Activated CD4-positive, alpha-beta T cell treated with anti-CD3 and anti-CD28 coated beads, Interleukin-2, amount 50 U/mL, for 16 hours (primary cell): Measurements from ENCODE around the gene HOXA4.

Experiments used
- DNase-seq: peaks from one replicate; pipeline ENCODE4 v3.0.0-alpha.2; 2020

Gene HOXA4

DNA sequence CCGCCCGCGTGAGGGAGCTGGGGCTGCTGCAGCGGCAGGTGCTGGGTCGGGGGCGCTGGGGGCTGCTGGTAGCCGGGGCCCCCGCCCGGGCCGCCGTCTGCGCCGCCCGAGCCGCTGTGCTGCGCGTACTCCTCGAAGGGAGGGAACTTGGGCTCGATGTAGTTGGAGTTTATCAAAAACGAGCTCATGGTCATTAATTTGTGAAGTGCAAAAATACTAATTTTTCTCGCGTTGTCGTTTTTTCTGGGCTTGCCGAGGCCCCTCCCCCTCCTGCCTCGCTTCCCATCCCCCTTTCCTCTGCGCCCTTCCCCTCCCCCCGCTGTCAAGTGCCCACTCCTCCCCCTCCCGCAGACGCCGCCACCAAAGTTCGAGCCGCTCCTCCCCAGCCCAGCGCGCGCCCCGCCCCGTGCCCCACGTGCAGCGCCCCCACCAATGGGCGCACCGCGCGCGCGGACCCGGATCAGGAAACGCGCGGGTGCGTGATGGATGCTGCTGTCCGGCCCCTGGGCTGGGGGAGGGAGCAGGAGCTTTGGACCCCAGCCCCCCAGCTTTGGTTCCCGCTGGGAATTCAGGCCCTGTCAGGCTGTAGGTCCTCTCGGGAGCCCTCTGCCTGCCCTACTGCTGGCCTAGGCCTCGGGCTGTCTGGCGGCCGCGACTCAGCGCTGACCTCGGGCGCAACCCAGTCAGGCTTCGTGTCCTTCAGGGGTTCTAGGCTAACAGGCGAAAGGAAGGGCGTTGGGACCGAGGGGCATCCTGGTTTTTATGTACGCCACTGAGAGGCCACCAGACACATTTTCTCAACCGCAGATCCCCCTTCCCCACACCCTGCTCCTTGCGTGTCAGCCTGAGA lies at the start of gene HOXA4:
HOXA4 (minus strand) TSS at position 218 of the 850 bp plus-strand sequence; CDS start at position 194, 24 bp downstream.
- DNase-seq: peak; percentile 70

DNA sequence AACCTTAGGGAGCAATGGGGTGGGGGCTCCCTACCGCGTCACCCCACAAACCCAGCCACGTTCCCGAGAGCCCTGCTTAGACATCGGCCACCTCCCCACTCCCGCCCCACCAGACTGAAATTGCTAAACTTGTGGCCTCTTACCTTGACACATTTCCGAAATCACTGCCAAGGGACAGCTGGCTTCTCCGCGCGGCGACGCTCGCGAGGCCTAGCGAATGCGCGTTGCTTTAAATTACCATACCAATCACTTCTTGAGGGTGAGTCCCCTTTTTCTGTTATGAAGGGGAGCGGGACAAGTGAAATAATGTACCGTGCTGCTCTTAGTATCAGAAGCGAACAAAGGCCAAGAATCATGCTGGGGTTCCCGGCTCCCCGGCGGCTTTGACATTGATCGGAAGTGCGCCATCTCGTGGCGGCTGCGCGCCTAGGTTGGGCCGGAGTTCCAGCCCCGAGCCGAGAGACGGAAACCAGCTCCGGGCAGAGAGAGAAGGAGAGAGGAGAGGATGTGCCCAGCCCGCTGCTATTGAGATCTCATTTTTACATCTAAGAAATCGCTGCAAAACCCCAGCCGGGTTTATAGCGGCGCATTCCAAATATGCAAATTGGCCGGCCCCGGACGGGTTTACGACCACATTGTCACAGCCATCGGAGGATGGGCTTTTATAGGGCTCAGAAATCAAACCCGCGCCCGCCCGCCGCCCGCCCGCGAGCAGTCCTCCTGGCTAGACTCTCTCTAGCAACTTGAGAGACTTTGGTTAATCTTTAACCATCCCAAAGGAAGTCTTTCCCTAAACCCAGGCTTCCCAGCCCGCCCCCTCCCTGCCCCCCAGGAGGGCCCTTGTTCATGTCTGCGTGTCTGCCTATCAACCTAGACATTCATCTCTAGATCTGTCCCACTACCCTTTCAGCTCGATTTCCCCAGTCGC lies 49.2 kb upstream of the HOXA4 start:
- DNase-seq: peak; percentile 65

DNA sequence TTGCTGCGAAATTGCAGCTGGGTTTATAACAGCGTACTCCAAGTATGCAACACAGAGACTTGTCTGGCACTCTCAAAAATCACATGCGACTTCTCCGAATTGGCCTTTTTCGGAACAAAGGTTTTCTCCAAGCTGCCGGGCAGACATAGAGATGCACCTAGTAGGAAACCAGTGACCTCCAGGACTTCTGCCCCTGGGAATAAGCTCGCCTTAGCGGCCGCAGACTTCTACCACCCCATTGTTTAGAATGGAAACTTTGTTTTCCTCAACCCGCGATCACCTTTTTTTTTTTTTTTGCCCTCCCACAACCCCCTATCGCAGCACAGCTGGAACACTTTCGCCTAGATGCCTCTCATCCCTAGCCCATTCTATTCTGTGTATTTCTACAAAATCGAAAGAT lies 48.5 kb upstream of the HOXA4 start:
- no peak for DNase-seq

DNA sequence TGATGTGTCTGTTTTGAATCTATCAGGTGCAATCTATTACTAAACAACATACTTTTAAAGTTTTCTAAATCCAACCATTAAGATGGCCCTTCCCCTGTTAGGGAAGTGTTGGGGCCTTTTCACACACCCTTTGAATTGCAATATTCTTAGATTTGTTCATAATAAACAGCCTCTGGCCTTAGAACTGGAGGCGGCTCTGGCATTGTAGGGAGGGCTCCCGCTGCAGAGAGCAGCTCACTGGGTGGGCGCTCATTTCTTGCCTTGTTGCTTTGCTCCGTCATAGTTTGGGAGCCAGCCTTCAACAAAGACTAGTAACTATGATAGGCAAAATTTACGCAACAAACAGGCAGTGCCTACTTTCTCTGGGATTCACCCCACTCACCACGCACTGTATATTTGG lies 47.8 kb upstream of the HOXA4 start:
- no peak for DNase-seq

DNA sequence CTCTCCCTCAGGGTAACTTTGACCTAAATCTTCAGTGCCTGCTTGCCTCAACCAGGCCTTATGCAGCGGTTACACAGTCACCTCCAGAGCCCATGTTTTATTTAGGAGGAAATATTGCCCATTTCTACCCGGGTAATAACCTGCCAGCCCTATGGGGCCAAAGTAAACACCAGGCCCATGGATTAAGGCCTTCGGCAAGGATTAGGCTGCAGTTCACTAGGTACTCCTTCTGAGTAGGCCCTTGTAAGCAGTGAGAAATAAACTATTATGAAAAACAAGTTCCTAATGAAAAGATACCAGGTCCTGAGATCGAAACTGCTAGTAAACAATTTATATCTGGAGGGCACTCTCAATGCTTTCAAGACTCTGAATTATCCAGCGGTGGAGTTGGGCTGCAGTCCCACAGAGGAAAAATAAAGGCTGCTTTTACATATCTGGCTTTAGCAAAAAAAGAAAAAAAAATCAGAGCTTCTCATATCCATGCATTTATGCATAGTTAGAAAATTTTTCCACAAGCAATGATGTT lies 47.3 kb upstream of the HOXA4 start:
- DNase-seq: no peak

DNA sequence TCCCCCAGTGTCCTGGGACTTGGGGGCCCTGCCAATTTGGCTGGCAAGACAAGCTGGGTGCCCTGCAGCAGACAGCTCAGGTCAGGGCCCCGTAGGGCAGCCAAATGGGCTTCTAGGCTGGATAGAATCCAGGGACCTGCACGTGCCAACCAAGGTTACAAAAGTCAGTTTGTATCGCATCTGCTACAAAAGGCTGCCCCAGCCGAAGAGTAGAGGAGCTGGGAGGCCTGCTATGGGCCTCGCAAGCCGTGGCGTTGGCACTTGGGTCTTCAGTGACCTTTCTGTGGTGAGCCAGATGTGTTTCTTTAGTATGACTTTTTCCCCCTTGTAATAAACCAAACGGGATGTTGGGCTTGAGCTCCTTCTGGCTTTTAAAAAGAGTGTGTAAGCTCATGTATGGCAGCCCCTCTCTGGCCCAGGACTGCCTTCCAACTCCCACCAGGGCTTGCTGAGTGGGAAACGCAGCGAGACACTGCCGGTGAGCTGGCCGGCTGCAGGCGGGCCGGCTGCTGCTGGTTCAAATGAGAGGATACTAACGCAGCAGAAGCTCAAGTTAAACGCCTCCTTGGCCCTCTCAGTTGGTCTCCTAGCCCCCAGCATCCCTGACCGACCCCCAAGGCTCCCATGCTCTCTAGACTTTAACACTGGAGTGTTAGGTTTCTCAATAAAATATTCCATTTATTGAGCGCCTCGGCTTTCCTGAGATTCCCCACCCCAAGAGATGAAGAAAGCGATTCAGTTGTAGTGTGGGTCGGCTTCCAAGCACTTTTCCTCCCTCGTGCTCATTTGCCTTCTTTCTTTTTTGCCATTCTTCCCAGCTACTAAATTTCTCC lies 46.6 kb upstream of the HOXA4 start:
- DNase-seq: no peak

DNA sequence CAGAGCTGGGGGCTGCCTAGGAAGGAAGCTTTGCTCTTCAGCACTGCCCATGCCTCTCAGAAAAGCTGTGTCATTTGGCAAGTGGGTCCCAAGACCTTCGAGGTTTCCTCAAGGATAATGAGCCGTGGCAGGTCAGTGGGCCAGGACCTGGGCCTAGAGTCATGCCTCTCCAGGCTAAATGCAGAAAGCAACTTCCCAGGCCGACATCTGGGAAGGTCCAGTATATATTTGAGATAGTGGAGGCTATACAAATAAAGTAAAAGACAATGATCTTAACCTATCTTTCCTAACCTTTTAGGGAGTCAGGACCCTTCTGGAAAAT lies 45.9 kb upstream of the HOXA4 start:
- DNase-seq: no peak

DNA sequence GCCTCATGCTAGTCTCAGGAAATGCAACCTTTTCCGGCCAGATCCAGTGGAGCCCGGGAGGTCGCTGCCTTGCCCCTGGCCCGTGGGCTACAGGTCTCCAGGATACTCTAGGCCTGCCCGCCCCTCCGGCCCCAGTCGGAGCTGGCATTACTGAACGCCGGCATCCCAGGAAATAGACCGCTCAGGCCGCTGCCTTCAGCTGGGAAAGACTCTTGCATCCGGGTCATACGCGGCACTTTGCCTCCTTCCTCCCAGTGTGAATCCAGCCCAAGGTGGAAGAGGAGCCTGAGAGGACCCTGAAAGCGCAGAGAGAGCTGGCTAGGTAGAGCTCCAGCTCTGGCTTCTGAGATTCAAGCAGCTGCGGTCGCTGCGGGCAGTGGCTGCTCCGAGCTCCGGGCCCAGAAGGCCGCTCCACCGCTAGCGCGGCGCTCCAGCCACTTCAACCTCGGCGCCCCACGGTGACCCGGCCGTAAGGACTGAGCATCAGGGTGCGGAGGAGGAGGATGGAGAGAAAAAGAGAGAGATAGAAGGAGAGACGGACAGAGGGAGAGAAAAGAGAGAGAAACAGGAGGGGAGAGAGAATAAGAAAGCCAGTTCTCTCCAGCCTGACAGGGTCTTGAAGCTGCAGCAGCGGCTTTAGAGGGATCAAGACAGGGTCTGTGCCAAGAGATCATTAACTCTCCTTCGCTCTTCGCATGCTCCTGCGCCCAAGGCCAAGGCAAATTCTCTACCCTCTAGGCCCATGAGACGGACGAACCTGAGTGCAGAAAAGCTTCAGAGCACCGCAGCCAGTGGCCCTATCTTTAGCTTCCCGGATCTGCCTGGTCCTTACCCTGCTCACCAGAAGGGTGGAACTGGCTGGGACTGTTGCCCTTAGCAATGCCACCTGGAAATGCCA lies 45.3 kb upstream of the HOXA4 start:
- no peak for DNase-seq

DNA sequence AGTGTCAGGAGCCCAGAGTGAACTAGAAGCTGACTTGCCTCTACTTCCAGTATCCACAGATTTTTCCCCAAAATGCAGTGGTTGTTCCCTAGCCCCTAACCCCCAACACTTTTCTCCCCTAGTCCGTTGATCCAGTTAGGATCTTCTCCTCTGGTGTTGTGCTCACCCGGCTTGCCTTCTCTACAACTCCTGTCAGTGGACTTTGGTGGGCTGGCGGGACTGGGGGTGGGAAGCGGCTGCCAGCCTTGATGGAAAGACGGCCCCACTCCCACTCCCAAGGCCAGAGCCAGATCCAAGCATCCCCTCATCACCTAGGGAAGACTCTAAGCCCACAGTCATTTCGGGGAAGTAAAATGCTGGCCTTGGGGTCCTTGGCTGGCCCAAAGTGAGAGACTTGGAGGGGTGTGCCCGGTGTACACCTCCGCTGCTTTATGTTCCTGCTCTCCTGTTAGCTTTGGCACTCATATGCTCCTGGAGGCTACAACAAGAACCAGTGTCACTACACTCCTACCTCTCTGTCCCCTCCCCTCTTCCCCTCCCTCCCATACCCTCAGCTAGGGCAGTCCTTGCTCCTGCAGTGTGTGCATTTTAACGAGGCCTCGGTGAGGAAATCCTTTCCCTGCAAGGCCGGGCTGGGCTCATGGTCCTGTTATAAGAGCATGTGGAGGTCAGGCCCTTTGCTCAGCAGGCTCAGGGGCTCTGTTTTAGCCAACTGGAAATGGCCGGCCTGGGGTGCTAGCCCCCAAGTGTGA lies 44.5 kb upstream of the HOXA4 start:
- DNase-seq: no peak

DNA sequence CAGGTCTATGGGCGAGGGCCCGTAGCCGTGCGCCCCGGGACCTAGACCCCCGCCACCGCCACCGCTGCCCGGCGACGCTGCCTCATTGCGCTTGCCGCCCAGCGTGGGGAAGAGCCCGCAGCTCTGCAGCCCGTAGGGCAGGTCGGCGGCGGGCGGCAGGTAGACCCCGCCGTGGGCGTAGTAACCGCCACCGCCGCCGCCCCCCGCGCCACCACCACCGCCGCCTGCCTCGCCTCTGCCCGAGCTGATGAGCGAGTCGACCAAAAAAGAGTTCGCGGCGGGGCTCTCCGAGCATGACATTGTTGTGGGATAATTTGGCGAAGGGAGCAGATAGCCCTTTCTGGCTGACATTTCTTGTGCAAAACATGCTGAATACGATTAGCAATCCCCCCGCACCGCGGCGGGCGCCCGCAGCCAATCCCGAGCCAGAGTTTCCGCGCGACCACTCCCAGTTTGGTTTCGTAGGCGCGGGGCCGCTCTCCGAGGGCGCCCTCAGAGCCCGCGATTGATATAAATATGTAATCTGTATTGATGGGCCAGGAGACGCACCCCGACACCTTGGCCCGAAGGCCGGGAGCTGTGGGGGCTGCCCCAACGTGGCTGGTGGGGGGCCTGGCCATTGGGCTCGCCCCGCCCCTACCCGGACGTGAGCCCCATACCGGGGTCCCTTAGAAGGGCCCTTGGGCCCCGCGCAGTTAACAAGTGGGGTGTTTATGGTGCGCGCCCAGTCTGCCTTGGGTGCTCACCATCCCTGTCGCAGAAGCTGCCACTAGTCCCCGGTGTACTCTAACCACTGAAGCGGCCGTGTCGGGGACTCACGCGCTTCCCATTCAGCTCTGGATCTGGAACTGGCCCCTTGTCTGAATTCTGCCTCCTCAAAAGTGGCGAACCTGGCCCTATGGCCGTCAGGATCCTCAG lies 43.7 kb upstream of the HOXA4 start, which contains the start of gene HOXA10:
HOXA10 (minus strand) TSS at position 365 of the 918 bp plus-strand sequence; CDS start at position 351, 14 bp downstream.
- no peak for DNase-seq

DNA sequence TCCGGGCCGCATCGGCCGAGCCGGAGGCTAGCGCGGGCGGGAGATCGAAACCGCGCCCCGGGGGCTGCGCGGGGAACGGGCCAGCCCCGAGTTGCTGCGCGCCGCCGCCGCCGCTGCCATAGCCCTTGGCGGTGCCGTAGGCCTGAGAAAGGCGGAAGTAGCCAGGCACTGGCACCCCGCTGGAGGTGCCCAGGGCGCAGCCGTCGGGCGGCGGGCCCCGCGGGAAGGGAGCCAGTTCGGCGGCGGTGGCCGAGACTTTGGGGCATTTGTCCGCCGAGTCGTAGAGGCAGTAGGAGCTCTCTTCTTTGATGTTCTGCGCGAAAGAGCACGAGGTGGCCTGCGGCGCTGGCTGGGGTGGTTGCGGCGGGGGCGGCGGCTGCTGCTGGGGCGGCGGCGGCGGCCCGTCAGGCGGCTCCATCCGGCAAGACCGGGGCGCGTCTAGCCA lies 43.0 kb upstream of the HOXA4 start:
- DNase-seq: no peak

DNA sequence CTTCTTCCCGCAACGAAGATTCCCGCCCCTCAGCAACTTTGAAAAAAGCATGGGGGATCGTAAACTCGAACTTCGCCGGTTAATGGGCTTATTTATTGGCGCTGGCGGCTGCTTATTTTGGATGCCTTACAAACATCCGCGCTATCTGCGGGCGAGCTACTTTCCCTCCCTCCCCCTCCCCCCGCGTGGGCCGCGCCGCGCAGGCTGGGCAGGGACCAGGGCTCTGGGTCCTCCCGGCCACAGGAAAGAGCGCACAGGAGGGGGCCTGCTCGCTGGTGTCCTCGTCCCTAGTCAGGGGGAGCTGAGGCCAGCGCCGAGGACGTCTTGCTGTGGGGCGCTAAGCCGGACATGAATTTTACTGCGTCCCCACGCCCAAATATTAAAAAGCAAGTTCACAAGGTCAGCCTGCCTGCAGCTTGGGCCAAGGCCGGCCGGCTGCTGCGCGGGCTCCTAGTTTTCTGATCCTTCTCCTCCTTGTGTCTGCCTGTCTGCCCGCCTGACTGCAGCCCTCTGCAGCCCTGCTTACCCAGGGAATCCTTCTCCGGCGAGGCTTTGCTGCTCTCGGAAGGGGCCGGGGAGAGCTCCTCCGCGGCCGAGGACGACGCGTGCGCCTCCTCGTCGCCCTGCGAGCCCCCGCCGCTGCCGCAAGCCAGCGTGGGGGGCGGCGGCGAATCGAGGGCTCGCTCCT lies 42.4 kb upstream of the HOXA4 start:
- DNase-seq: no peak

DNA sequence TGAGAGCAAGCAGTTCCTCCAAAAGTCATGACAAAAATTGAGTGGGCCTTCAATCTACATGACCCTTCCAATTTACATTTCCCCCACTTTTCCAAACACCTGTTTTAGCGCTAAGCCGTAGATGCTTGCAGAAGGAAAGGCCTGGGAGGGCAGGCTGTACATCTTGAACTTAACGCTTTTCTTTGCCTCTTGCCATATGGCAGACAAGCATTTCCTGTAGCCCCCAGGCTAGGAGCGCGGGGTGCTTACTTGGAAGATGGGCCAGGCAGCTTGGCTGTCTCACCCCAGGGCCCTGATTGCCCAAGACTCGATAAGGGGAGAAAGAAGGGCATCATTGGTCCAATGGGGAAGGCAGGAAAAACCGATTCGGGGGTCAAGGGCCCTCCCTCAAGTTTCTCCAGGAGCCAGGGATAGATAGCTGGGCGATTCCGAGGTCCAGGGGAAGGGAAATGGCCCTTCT lies 41.8 kb upstream of the HOXA4 start:
- DNase-seq: no peak

DNA sequence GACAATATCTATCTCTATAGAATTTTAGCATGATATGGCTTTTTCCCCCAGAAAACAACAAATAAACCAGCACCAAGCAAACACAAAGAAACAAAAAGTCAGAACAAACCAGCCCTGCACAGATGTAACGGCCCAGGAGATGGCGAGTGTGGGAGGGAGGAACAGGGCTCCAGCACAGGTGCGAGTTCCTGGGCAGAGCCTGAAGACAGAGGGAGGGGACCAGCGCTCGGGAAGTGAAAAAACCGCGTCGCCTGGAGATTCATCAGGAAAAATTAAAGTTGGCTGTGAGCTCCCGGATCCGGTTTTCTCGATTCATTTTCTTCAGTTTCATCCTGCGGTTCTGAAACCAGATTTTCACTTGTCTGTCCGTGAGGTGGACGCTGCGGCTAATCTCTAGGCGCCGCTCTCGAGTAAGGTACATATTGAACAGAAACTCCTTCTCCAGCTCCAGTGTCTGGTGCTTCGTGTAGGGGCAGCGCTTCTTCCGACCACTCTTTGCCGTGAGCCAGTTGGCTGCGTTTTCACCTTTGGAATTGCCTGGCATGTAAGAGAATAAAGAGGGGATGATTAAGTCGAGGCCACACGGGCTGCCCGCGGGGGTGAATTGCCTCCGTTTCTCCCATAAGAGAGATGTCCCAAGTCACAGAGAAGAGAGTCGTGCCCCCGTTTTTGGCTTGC lies 41.2 kb upstream of the HOXA4 start:
- no peak for DNase-seq

DNA sequence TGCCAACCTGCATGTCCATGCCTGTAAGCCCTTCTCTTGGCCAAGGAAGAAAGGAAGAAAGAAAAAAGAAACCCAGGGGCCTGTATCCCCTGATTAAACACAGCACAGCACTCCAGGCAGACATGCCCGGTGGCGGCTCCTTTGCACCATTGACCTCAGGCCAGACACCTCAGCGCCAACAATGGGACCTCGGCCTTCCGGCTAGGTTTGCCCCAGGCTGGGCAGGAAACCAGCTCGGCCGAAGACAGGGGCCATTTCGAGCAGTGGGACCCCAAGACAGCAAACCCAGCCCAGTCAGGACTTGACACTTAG lies 40.7 kb upstream of the HOXA4 start:
- DNase-seq: no peak

DNA sequence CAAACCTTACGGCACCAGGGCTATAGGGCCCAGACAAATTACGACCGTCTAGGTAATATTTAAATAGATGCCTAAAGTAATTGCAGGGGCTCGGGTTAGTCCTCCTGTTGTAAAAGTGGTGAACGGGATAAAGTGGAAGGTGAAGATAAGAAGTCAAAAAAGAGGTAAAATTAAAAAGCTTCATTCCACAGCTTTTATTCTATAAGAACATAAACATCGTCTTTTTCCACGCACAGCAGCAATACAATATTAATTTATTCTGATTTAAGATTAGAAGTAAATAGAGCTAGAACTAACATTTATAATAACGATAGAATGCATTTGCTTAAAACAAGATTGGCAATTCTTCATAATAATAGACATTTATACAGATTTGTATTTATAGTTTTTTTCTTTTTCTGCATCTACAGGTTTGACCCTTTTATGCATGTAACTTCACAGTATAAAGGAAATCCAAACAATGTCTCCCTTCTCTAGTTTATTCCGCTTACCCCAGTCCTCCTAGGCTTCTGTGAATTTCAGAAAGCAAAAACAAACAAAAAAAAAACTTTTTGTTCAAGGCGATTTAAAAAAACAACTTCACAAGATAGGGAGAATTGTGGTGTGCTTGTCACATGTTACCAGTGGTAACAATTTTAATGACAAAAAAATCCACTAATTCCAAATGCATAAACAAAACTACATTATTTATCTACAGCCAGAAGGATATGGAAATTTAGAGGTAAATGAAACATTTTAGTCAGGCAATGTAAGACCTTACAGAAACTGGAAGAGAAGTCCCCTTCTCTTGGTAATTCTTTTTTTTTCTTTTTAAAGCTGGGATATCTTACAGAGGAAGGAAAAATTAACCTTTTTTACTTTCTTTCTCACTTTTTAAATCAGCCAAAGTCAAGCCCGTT lies 40.1 kb upstream of the HOXA4 start:
- no peak for DNase-seq

DNA sequence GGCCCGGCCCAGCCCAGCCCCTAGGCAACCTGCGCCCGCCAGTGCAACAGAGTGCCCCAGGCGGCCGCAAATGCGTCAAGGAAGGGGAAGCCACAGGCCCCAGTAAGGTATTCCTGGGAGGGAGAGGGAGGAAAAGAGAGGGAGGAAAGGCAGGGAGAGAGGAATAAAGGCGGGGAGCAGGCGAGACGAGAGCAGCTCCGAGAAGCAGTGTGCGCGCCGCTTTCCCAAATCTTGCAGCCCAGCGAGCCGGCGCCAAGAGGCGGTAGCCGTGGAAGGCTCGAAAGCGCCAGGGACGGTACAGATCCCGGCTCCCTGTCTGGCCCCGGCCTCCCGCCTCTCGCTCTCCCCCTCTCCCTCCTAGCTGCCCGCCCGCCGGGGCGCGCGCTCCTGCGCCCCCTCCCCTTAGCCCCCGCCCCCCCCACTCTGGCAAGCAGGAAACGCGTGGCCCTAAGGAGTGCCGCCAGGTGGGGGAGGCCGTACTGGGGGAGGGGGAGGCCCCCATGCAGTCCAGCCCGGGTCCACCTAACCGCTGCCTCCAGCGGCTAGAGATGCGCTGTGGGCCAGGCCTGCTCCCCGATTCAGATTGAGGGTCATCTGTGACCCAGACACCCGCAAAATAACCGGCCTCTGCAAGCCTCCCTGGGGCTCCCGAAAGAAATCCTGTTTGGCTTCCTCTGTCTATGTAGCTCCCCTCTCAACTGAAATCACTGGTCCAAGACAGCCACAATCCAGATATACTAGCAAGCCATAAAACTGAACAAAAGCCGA lies 39.3 kb upstream of the HOXA4 start:
- no peak for DNase-seq
